ENCODE results near the gene TNS1.

DNA sequence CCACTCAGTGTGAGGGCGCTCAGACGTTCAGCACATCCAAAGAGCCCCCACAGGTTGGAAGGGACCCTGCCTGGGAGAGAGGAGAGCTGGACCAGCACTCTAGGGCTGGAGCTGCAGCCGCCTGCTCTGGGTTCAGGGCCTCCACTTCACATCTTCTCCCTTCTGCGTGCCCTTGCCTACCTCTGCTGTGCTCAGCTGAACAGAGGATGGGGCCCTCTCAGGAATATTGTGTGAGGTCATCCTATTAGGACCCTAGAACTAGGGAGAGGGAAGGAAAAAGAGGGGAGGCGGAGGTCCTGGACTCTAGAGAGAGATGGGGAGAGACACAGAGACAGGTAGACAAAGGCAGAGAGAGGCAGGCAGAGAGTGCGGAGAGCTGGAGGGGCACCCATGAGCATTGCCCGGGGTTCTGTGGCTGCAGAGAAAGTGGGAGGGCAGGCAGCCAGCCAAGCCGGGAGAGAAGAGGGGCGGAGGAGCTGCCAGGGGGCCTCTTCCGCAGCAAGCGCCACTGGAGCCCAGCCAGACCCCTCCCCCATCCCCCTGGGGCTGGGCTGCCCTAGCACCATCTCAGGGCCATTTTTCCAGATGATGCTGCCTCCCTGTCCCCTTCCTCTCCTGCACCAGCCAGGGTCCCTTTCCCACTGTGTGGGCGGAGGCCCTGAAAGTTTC, 8.3 kb upstream of the TNS1 start:
- TF ChIP-seq, protein P1, sequence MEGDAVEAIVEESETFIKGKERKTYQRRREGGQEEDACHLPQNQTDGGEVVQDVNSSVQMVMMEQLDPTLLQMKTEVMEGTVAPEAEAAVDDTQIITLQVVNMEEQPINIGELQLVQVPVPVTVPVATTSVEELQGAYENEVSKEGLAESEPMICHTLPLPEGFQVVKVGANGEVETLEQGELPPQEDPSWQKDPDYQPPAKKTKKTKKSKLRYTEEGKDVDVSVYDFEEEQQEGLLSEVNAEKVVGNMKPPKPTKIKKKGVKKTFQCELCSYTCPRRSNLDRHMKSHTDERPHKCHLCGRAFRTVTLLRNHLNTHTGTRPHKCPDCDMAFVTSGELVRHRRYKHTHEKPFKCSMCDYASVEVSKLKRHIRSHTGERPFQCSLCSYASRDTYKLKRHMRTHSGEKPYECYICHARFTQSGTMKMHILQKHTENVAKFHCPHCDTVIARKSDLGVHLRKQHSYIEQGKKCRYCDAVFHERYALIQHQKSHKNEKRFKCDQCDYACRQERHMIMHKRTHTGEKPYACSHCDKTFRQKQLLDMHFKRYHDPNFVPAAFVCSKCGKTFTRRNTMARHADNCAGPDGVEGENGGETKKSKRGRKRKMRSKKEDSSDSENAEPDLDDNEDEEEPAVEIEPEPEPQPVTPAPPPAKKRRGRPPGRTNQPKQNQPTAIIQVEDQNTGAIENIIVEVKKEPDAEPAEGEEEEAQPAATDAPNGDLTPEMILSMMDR (IDR thresholded peaks at IDR 0.05), result no peak
- TF ChIP-seq EZH2phosphoT487 (IDR thresholded peaks at IDR 0.05) (no peak), EZH2 (IDR thresholded peaks at IDR 0.05) (no peak)
